Fibroblast of mammary gland (primary cell): ENCODE results near the gene NAGS.
"Not testable (repeated sequence)": the region's sequence is repeated elsewhere in the genome, so short reads cannot be mapped to it uniquely, and the experiment has no call there.

ENCODE experiments used
- DNase-seq: peaks from one replicate; pipeline ENCODE4 v3.0.0-alpha.2; 2010; ENCODE audit warnings: low read depth
- H3K4me3 ChIP-seq: 2 replicates; pipeline ENCODE4 v1.5.1; 2011; ENCODE audit warnings: low read depth, mild to moderate bottlenecking, low read length, moderate library complexity; ENCODE audit not compliant: control insufficient read depth
- TF ChIP-seq, protein P1 (sequence below): conservative IDR thresholded peaks from 2 replicates; pipeline ENCODE4 v1.5.1; 2011; ENCODE audit warnings: low read depth, low read length, inconsistent platforms; ENCODE audit not compliant: control insufficient read depth, insufficient read depth

The NAGS gene

DNA sequence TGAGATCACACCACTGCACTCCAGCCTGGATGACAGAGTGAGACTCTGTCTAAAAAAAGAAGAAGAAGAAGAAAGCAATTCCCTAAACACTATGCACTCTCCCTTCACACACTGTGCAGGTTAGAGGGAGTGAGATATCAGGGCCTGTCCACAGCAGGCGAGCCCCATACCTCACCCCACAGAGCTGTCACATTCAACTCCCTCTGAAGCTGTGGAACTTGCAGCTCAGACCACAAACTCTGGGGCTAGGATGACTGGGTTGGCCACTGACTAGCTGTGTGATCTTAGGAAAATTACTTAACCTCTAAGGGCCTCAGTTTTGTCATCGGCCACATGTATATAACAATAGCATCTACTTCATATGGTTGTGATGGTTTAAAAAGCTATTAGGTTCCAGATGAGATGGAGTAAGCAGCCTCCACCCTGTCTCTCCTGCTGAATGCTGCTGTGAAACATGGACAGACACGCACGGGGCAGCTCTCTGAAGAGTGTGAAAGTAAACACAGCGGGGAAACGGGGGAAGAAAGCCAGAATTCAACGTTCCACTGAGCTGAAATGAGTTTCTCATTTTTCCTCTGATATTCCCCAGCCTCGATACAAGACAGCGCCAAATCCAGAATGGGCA is 37.1 kb upstream of the NAGS start:
- no peak for DNase-seq
- TF ChIP-seq, protein P1, sequence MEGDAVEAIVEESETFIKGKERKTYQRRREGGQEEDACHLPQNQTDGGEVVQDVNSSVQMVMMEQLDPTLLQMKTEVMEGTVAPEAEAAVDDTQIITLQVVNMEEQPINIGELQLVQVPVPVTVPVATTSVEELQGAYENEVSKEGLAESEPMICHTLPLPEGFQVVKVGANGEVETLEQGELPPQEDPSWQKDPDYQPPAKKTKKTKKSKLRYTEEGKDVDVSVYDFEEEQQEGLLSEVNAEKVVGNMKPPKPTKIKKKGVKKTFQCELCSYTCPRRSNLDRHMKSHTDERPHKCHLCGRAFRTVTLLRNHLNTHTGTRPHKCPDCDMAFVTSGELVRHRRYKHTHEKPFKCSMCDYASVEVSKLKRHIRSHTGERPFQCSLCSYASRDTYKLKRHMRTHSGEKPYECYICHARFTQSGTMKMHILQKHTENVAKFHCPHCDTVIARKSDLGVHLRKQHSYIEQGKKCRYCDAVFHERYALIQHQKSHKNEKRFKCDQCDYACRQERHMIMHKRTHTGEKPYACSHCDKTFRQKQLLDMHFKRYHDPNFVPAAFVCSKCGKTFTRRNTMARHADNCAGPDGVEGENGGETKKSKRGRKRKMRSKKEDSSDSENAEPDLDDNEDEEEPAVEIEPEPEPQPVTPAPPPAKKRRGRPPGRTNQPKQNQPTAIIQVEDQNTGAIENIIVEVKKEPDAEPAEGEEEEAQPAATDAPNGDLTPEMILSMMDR: no peak
- no peak overlapping the region for H3K4me3 ChIP-seq

DNA sequence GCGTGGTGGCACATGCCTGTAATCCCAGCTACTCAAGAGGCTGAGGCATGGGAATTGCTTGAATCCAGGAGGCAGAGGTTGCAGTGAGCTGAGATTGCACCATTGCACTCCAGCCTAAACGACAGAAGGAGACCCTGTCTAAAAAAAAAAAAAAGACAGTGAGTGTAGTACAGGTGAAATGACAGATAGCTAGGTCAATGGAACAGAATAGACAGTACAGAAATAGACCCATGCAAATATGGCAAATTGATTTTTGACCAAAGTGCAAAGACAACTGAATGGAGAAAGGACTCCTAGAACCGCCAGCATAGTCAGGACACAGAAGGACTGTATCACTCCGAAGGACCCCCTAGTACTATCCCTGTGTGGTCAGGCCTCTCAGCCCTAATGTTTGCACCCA is 34.1 kb upstream of the NAGS start:
- TF ChIP-seq, protein P1: no peak
- no peak for DNase-seq
- H3K4me3 ChIP-seq: no peak overlapping the region

DNA sequence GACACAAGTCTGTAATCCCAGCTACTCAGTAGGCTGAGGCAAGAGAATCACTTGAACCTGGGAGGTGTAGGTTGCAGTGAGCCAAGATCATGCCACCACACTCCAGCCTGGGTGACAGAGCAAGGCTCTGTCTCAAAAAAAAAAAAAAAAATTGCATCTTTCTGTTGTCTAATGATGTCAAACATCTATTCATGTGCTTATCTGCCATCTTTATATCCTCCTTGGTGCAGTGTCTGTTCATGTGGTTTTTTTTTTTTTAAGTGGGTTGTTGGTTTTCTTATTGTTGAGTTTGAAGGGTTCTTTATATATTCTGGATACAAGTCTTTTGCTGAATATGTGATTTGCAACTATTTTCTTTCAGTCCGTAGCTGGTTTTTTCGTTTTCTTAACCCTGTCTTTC is 33.0 kb upstream of the NAGS start:
- DNase-seq, H3K4me3 ChIP-seq: not testable (repeated sequence)

DNA sequence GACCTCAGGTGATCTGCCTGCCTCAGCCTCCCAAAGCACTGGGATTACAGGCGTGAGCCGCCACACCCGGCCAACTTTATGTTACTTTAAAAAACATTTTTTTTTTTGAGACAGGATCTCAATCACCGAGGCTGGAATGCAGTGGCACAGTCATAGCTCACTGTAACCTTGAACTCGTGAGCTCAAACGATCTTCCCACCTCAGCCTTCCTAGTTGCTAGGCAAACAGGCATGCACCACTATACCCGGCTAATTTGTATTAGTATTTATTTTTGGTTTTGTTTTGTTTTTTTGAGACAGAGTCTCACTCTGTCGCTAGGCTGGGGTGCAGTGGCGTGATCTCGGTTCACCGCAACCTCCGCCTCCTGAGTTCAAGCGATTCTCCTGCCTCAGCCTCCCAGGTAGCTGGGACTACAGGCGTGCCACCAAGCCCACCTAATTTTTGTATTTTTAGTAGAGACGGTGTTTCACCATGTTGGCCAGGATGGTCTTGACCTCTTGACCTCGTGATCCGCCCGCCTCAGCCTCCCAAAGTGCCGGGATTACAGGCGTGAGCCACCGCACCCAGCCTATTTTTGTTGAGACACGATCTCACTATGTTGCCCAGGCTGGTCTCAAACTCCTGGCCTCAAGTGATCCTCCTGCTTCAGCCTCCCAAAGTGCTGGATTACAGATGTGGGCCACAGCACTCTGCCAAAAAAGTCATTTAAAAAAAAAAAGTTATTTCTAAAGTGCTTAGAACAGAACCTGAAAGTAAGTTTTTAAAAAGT is 31.8 kb upstream of the NAGS start:
- DNase-seq, H3K4me3 ChIP-seq: not testable (repeated sequence)

DNA sequence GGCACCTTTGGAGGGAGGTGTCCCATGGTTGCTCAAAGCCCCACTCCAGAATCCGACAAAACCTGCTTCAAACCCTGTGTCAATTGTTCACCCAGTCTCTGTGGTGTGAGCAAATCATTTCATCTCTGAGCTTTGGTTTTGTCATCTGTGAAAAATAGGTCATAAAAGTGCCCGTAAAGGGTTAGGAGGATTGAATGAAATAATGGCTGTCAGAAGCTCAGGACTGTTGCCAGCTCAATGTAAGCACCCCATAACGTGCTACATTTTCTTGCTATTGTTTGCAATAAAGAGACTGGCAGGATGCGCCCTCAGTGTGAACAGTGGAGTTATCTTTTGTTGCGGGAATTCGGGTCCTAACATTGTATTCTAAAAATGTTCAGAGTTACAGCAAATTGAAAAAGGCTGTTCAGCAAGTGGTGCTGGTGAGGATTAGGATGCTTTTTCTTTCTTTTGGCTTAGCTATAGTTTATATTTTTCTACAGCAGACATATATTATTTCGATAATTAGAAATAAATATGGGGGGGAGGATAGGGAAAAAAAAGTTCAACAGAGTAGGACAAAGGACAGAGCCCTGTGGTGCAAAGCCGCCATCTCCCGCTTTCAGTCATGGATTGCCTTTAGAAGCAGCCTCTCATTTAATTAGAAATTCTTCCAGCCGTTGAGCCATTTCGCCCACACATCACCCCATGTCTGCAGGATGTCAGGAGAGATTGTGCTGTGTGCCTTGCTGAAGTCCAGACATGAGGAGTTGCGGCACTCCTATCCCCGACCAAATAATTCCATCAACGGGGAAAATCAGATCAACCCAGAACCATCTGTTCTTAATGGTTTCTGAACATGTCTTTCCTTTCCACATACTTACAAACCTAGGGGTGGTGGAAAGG is 29.8 kb upstream of the NAGS start:
- TF ChIP-seq, protein P1: no peak
- H3K4me3 ChIP-seq: no peak overlapping the region
- DNase-seq: no peak

DNA sequence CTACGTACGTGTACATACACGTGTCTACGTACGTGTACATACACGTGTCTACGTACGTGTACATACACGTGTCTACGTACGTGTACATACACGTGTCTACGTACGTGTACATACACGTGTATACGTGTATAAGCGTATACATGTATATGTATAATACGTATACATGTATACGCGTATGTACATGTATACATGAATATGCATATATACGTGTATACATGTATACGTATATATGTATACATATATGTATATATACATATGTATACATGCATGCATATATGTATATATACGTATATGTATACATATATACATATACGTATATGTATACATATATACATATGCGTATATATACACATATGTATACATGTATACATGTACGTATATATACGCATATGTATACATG is 28.5 kb upstream of the NAGS start:
- no peak for DNase-seq
- TF ChIP-seq, protein P1: no peak
- no peak overlapping the region for H3K4me3 ChIP-seq

DNA sequence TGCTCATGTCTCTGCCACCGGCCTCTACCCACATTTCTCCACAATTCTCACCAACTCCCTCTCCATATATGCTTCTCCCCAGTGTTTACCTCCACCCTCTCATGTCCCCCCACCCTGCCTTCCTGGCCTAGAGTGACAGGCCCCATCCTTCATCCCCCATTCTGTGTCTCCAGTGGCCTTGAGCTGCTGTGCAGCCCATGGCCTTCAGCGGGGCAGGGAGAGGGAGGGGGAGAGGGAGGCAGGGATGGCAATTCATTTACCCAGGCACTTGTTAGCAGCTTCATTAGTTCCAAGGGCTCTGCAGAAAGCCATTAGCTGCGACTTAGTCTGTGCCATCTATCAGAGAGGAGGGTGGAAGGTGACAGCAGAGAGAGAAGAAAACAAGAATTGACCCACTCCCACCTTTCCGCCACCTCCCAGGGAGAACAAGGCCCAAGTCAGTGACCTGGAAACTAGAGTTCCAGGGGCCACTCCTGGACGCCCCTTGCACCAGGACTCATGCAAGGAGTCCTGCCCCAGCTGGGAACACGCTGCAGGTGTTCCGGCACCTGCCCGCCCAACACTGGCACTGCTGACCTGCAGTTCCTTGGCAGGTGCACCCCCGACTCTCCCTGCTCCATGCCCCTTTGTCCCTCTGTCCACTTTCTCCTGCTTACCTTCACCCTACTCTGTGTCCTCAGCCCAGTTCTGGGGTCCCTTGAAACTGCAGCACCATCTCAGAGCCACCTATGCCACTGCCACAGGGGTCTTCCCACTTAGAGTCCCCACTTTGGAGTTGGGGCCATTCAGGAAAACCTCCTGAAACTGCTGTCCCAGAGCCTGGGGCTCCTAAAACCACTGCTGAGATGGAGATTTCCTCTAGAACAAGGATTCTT is 27.2 kb upstream of the NAGS start:
- no peak for DNase-seq
- TF ChIP-seq, protein P1: no peak
- no peak overlapping the region for H3K4me3 ChIP-seq
